Fibroblast of lung (primary cell): Measurements from ENCODE around the gene KCTD8. TPM values are rescaled to one million over a fixed set of nuclear protein-coding genes. Genes with fewer than 3 reads are reported as not detected.

Source experiments
- DNase-seq, 2 donors: peaks; one replicate each; pipeline versions ENCODE4 v3.0.0 to v3.0.0-alpha.2; 2010; ENCODE audit warnings: low read depth in 2 of 2
- H2AFZ ChIP-seq: 2 replicates; pipeline ENCODE4 v1.5.1; 2012; ENCODE audit warnings: low read length, control low read depth, inconsistent platforms
- H3K27ac ChIP-seq: 2 replicates; pipeline ENCODE4 v1.5.1; 2011; ENCODE audit warnings: low read length, control low read depth; ENCODE audit not compliant: insufficient read depth
- H3K27me3 ChIP-seq: 2 replicates; pipeline ENCODE4 v1.5.1; 2011; ENCODE audit warnings: mild to moderate bottlenecking, low read length; ENCODE audit not compliant: control insufficient read depth, insufficient read depth
- H3K36me3 ChIP-seq: 2 replicates; pipeline ENCODE4 v1.5.1; 2011; ENCODE audit warnings: low read length; ENCODE audit not compliant: control insufficient read depth, insufficient read depth
- H3K4me1 ChIP-seq: 2 replicates; pipeline ENCODE4 v1.5.1; 2011; ENCODE audit warnings: low read length; ENCODE audit not compliant: control insufficient read depth, insufficient read depth; ENCODE audit errors: extremely low read depth
- H3K4me2 ChIP-seq: 2 replicates; pipeline ENCODE4 v1.5.1; 2011; ENCODE audit warnings: low read length, control low read depth; ENCODE audit not compliant: insufficient read depth; ENCODE audit errors: extremely low read depth
- H3K4me3 ChIP-seq, 4 experiments: fragments of 200-600 bp in 1 of 4; sonication (generic) in 1 of 4; replicated peaks in 1 of 4; 2 replicates each; pipeline ENCODE4 v1.5.1; 2011 to 2016; ENCODE audit warnings: low read length in 4 of 4, low read depth in 3 of 4, mild to moderate bottlenecking in 3 of 4, control low read depth in 2 of 4, inconsistent platforms in 1 of 4, mixed read lengths in 1 of 4; ENCODE audit not compliant: insufficient read depth in 1 of 4; ENCODE audit errors: control extremely low read depth in 1 of 4
- H3K79me2 ChIP-seq: 2 replicates; pipeline ENCODE4 v1.5.1; 2012; ENCODE audit warnings: mild to moderate bottlenecking, low read length, inconsistent platforms; ENCODE audit not compliant: control insufficient read depth, insufficient read depth
- H3K9ac ChIP-seq: 2 replicates; pipeline ENCODE4 v1.5.1; 2011; ENCODE audit warnings: mild to moderate bottlenecking, low read length, control low read depth; ENCODE audit not compliant: insufficient read depth
- H3K9me3 ChIP-seq: 2 replicates; pipeline ENCODE4 v1.5.1; 2012; ENCODE audit warnings: low read depth, low read length; ENCODE audit not compliant: control insufficient read depth, insufficient read depth
- H4K20me1 ChIP-seq: 2 replicates; pipeline ENCODE4 v1.5.1; 2011; ENCODE audit warnings: low read length; ENCODE audit not compliant: control insufficient read depth, insufficient read depth; ENCODE audit errors: extremely low read depth
- CTCF ChIP-seq, 2 donors: IDR thresholded peaks in 1 of 2; conservative IDR thresholded peaks in 1 of 2; 1 replicate in 1 of 2; 2 replicates in 1 of 2; pipeline ENCODE4 v1.5.1; 2011 to 2012; ENCODE audit warnings: low read length in 2 of 2, control low read depth in 1 of 2, inconsistent platforms in 1 of 2, low read depth in 1 of 2, mild to moderate bottlenecking in 1 of 2
- EZH2 ChIP-seq: IDR thresholded peaks from 2 replicates; pipeline ENCODE4 v1.5.1; 2012; ENCODE audit warnings: low read length, control low read depth, mild to moderate bottlenecking; ENCODE audit errors: missing control alignments
- polyA plus RNA-seq, 2 donors: library from polyadenylated mRNA; depleted of rRNA in 1 of 2; stranded (reverse) in 1 of 2; unstranded in 1 of 2; fragments of >200 nt; gene quantifications; 2 replicates each; pipeline ENCODE4 v1.2.1, GENCODE V29; 2011 to 2012; ENCODE audit warnings: missing spikeins in 1 of 2
- total RNA-seq: library from RNA; depleted of rRNA; stranded (reverse); fragments of >200 nt; gene quantifications from 2 replicates; pipeline ENCODE4 v1.2.1, GENCODE V29; 2014

Gene KCTD8
- total and polyA plus RNA-seq, 2 donors (not counting 1 experiment from before 2014, with no cell fraction given) = under 0.01 to 0.09 TPM

GRCh38 chr4:44279469-44279868 is 169.1 kb downstream of the KCTD8 start:
- no peaks in the 10 kb centered on the region for H3K4me1 ChIP-seq
- no peak overlapping the region for H3K9ac ChIP-seq
- no peaks in the 10 kb centered on the region for H4K20me1 ChIP-seq
- no peak for DNase-seq
- no peaks in the 10 kb centered on the region for H3K36me3 ChIP-seq
- no peak overlapping the region for H3K4me2 ChIP-seq
- no peaks in the 10 kb centered on the region for H3K79me2 ChIP-seq
- TF ChIP-seq CTCF (conservative IDR thresholded peaks at IDR 0.05 in 1 of 2, IDR thresholded peaks at IDR 0.05 in 1 of 2; ENCODE audit: low read depth in 1 of 2, low read length in 2 of 2) (no peak), EZH2 (no peak)
- H3K27me3 ChIP-seq = no peaks in the 10 kb centered on the region
- no peaks in the 10 kb centered on the region for H3K9me3 ChIP-seq
- H2AFZ ChIP-seq = no peak overlapping the region
- no peak overlapping the region for H3K4me3 ChIP-seq
- no peak overlapping the region for H3K27ac ChIP-seq

- Histone ChIP-seq H3K9ac (no peak overlapping the region), H3K79me2 (no peaks in the 10 kb centered on the region), H3K27ac (no peak overlapping the region), H3K4me2 (no peak overlapping the region), H3K27me3 (no peaks in the 10 kb centered on the region), H3K4me1 (no peaks in the 10 kb centered on the region), H3K9me3 (no peaks in the 10 kb centered on the region), H4K20me1 (no peaks in the 10 kb centered on the region), H3K4me3 (no peak overlapping the region), H2AFZ (no peak overlapping the region), H3K36me3 (no peaks in the 10 kb centered on the region)
- TF ChIP-seq EZH2 (no peak), CTCF (conservative IDR thresholded peaks at IDR 0.05 in 1 of 2, IDR thresholded peaks at IDR 0.05 in 1 of 2; ENCODE audit: low read depth in 1 of 2, low read length in 2 of 2) (no peak)
- no peak for DNase-seq
These were observed 169.5 kb downstream of the KCTD8 start for GRCh38 chr4:44279066-44279465.

GRCh38 chr4:44257461-44257860 is 191.1 kb downstream of the KCTD8 start:
- H3K27ac ChIP-seq = no peak overlapping the region
- no peak overlapping the region for H2AFZ ChIP-seq
- H3K4me3 ChIP-seq = no peak overlapping the region
- no peaks in the 10 kb centered on the region for H3K27me3 ChIP-seq
- H3K36me3 ChIP-seq = no peaks in the 10 kb centered on the region
- H3K9me3 ChIP-seq = no peaks in the 10 kb centered on the region
- TF ChIP-seq CTCF (conservative IDR thresholded peaks at IDR 0.05 in 1 of 2, IDR thresholded peaks at IDR 0.05 in 1 of 2; ENCODE audit: low read depth in 1 of 2, low read length in 2 of 2) (no peak), EZH2 (no peak)
- no peaks in the 10 kb centered on the region for H4K20me1 ChIP-seq
- no peak overlapping the region for H3K4me2 ChIP-seq
- H3K79me2 ChIP-seq = no peaks in the 10 kb centered on the region
- H3K4me1 ChIP-seq = no peaks in the 10 kb centered on the region
- H3K9ac ChIP-seq = no peak overlapping the region
- peak in 1 of 2 donors; percentile 30 for DNase-seq
